Measurements from ENCODE around the gene ZBTB24. TPM values are rescaled to one million over a fixed set of nuclear protein-coding genes. Genes with fewer than 3 reads are reported as not detected.

ZBTB24 gene
- total and polyA plus RNA-seq, 2 donors (not counting 3 experiments of a cell fraction or from before 2014, with no cell fraction given): 1.9 to 6.2 TPM

DNA sequence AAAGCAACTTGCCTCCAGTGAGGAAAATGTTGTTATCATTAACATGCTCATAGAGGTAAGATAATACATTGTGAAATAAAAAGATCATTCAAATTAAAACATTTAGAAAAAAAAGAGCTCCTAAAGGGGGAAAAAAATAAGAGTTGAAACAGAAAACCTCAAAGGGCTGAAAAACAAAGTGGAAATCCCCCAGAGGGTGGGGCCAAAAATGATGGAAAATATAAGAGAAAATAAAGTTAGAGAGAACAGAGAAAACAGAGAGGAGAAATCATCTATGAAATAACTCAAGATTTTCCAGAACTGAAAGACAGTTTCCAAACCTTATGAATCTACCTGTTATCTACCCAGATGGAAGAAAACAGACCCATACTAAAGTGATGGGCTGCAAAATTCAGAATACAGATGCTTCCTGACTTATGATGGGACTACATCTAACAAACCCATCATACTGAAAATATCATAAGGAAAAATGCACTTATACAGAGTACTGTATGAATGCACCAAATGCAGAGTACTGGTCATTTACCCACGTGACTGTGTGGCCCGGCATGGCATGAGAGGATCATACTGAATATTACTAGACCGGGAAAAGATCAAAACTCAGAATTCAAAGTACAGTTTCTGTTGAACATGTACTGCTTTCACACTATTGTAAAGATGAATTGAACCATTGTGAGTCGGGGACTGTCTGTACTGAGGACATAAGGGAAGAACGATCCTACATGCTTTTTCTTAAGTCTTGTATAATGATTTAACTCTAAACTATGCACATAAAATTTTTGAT, 4.0 kb downstream of the ZBTB24 start:
- Histone ChIP-seq H3K27ac (ENCODE audit: insufficient read depth, low read depth, low read length) (no peak overlapping the region), H4K20me1 (replicated peaks; ENCODE audit: control insufficient read depth, extremely low read depth, insufficient read depth, low read length) (no peaks in the 10 kb centered on the region), H3K4me3 (replicated peaks in 1 of 3; ENCODE audit: insufficient read depth in 1 of 3, low read depth in 1 of 3, low read length in 3 of 3) (no peak overlapping the region), H3K9ac (replicated peaks; ENCODE audit: extremely low read depth, insufficient read depth, low read length) (no peak overlapping the region), H3K36me3 (ENCODE audit: control insufficient read depth in 2 of 2, extremely low read depth in 1 of 2, insufficient read depth in 2 of 2, low read length in 2 of 2) (peaks cover 2 to 12% of the 10 kb centered on the region in 2 experiments), H3K4me1 (ENCODE audit: control insufficient read depth, extremely low read depth, insufficient read depth, low read length) (peaks cover 26% of the 10 kb centered on the region), H3K9me3 (replicated peaks; ENCODE audit: control insufficient read depth, insufficient read depth, low read length) (no peaks in the 10 kb centered on the region), H3K79me2 (ENCODE audit: control insufficient read depth, insufficient read depth, low read length) (peaks cover 53% of the 10 kb centered on the region), H2AFZ (ENCODE audit: low read depth, low read length) (no peak overlapping the region), H3K4me2 (ENCODE audit: insufficient read depth, low read length) (peak overlapping the region; percentile 62), H3K27me3 (ENCODE audit: control insufficient read depth in 2 of 2, insufficient read depth in 2 of 2, low read length in 2 of 2) (peaks cover 0 to 3% of the 10 kb centered on the region in 2 experiments), H3K9me1 (replicated peaks; ENCODE audit: control insufficient read depth, extremely low read depth, insufficient read depth, low read length) (no peaks in the 10 kb centered on the region)
- DNase-seq (ENCODE audit: low read depth, low spot score) (no peak), FAIRE-seq (no peak)
- TF ChIP-seq MYC (IDR thresholded peaks at IDR 0.05; ENCODE audit: low read depth, low read length): no peak
- no peak for TF ChIP-seq FOS (IDR thresholded peaks at IDR 0.05; ENCODE audit: borderline replicate concordance, insufficient read depth, low read length)
- no peak for TF ChIP-seq POLR2AphosphoS5 (IDR thresholded peaks at IDR 0.05; ENCODE audit: insufficient read depth, low read depth, low read length)
- no peak for TF ChIP-seq MAX (IDR thresholded peaks at IDR 0.05; ENCODE audit: insufficient read depth, insufficient read length)
- TF ChIP-seq POLR2A (IDR thresholded peaks at IDR 0.05; ENCODE audit: low read depth, low read length): no peak
- no peak for TF ChIP-seq GATA2 (IDR thresholded peaks at IDR 0.05; ENCODE audit: insufficient read depth, insufficient read length, low read depth, low read length)
- ChIA-PET POLR2A (no interaction called here), CTCF (interaction anchor here (1.5 to 1.6 kb wide), 2 partner anchors 15 to 560 kb away, joined by 3 to 4 read pairs; no protein-coding TSS in a partner anchor)
- intact Hi-C loops (cut with micrococcal nuclease): no loop called here
- no TSS peak for BruUV-seq (replicated peaks)
- dilution Hi-C loops (cut with MboI; ENCODE audit: extremely low pct_ligation_motif_present, low sequenced_read_pairs): no loop called here

GRCh38 chr6:109478222-109478805, 4.7 kb downstream of the ZBTB24 start:
- peak overlapping the region; percentile 62 for H3K4me2 ChIP-seq (ENCODE audit: insufficient read depth, low read length)
- ChIA-PET POLR2A (no interaction called here), CTCF (interaction anchor here (1.5 kb wide), 1 partner anchor 14 kb away, joined by 3 read pairs; no protein-coding TSS in a partner anchor)
- no peaks in the 10 kb centered on the region for H3K9me3 ChIP-seq (replicated peaks; ENCODE audit: control insufficient read depth, insufficient read depth, low read length)
- intact Hi-C loops (cut with micrococcal nuclease) (no loop called here), dilution Hi-C loops (cut with MboI; ENCODE audit: extremely low pct_ligation_motif_present, low sequenced_read_pairs) (no loop called here)
- H3K36me3 ChIP-seq (ENCODE audit: control insufficient read depth in 2 of 2, extremely low read depth in 1 of 2, insufficient read depth in 2 of 2, low read length in 2 of 2): peaks cover 2 to 12% of the 10 kb centered on the region in 2 experiments
- H3K27ac ChIP-seq (ENCODE audit: insufficient read depth, low read depth, low read length): no peak overlapping the region
- H3K79me2 ChIP-seq (ENCODE audit: control insufficient read depth, insufficient read depth, low read length): peaks cover 53% of the 10 kb centered on the region
- DNase-seq (ENCODE audit: low read depth, low spot score) (no peak), FAIRE-seq (no peak)
- no peaks in the 10 kb centered on the region for H3K9me1 ChIP-seq (replicated peaks; ENCODE audit: control insufficient read depth, extremely low read depth, insufficient read depth, low read length)
- H2AFZ ChIP-seq (ENCODE audit: low read depth, low read length): no peak overlapping the region
- no TSS peak for BruUV-seq (replicated peaks)
- H3K4me3 ChIP-seq (replicated peaks in 1 of 3; ENCODE audit: insufficient read depth in 1 of 3, low read depth in 1 of 3, low read length in 3 of 3): no peak overlapping the region
- H3K27me3 ChIP-seq (ENCODE audit: control insufficient read depth in 2 of 2, insufficient read depth in 2 of 2, low read length in 2 of 2): no peaks in the 10 kb centered on the region
- H3K4me1 ChIP-seq (ENCODE audit: control insufficient read depth, extremely low read depth, insufficient read depth, low read length): peaks cover 24% of the 10 kb centered on the region
- no peak overlapping the region for H3K9ac ChIP-seq (replicated peaks; ENCODE audit: extremely low read depth, insufficient read depth, low read length)
- TF ChIP-seq CTCF (IDR thresholded peaks at IDR 0.05; ENCODE audit: extremely low read depth in 1 of 2, insufficient read depth in 1 of 2, low read depth in 1 of 2, low read length in 2 of 2) (no peak), JUN (IDR thresholded peaks at IDR 0.05; ENCODE audit: borderline replicate concordance, insufficient read depth, insufficient read length, low read depth) (no peak), FOS (IDR thresholded peaks at IDR 0.05; ENCODE audit: borderline replicate concordance, insufficient read depth, low read length) (no peak), POLR2A (IDR thresholded peaks at IDR 0.05; ENCODE audit: low read depth, low read length) (no peak), MAX (IDR thresholded peaks at IDR 0.05; ENCODE audit: insufficient read depth, insufficient read length) (no peak), GATA2 (IDR thresholded peaks at IDR 0.05; ENCODE audit: insufficient read depth, insufficient read length, low read depth, low read length) (no peak), MYC (IDR thresholded peaks at IDR 0.05; ENCODE audit: low read depth, low read length) (no peak), POLR2AphosphoS5 (IDR thresholded peaks at IDR 0.05; ENCODE audit: insufficient read depth, low read depth, low read length) (no peak), EZH2 (IDR thresholded peaks at IDR 0.05; ENCODE audit: borderline replicate concordance, low read depth, low read length, severe bottlenecking) (no peak)
- no peaks in the 10 kb centered on the region for H4K20me1 ChIP-seq (replicated peaks; ENCODE audit: control insufficient read depth, extremely low read depth, insufficient read depth, low read length)

Data from endothelial cell of umbilical vein (primary cell).